Activated CD4-positive, alpha-beta T cell treated with anti-CD3 and anti-CD28 coated beads for 1 hour (primary cell): ENCODE results near the gene CASP8AP2.
"Not testable (repeated sequence)": the region's sequence is repeated elsewhere in the genome, so short reads cannot be mapped to it uniquely, and the experiment has no call there.

Experiments used
- DNase-seq: peaks from one replicate; pipeline ENCODE4 v3.0.0-alpha.2; 2020

Gene CASP8AP2

GRCh38 chr6:89890845-89891528 lies 61.3 kb downstream of the CASP8AP2 start:
- DNase-seq: not testable (repeated sequence)

- DNase-seq: not testable (repeated sequence)
Measured at GRCh38 chr6:89892577-89892976, 62.9 kb downstream of the CASP8AP2 start.

GRCh38 chr6:89894169-89894568 lies 64.5 kb downstream of the CASP8AP2 start, which contains the start of gene GJA10:
Gene GJA10, plus strand, starts transcription at chr6:89894469. Its CDS starts 0 bp downstream, at chr6:89894469.
- no peak for DNase-seq

GRCh38 chr6:89895276-89895874 lies 65.7 kb downstream of the CASP8AP2 start:
- no peak for DNase-seq

GRCh38 chr6:89910001-89910901 lies 80.6 kb downstream of the CASP8AP2 start:
- DNase-seq: not testable (repeated sequence)

GRCh38 chr6:89910902-89911240 lies 81.2 kb downstream of the CASP8AP2 start:
- no peak for DNase-seq

- no peak for DNase-seq
Measured at GRCh38 chr6:89916136-89916920, 86.6 kb downstream of the CASP8AP2 start.

- no peak for DNase-seq
Measured at GRCh38 chr6:89917216-89917615, 87.5 kb downstream of the CASP8AP2 start.

GRCh38 chr6:89917801-89918366 lies 88.2 kb downstream of the CASP8AP2 start:
- no peak for DNase-seq
